ENCODE measurements around the gene PCDHB9.

- TF ChIP-seq CTCF (IDR thresholded peaks at IDR 0.05; ENCODE audit: poor library complexity) (no peak), EZH2 (IDR thresholded peaks at IDR 0.05; ENCODE audit: borderline replicate concordance) (no peak), EZH2phosphoT487 (IDR thresholded peaks at IDR 0.05; ENCODE audit: low read depth, severe bottlenecking, unreplicated experiment) (no peak)
These were observed 21.5 kb downstream of the PCDHB9 start, which contains the start of gene PCDHB12 for GRCh38 chr5:141208478-141208877.
